ENCODE results near the gene POTEB3.
"Not testable (repeated sequence)": the region's sequence is repeated elsewhere in the genome, so short reads cannot be mapped to it uniquely, and the experiment has no call there.

The POTEB3 gene

GRCh38 chr15:21440399-21440798, at the start of gene POTEB3:
TSS of gene POTEB3 (minus strand) at chr15:21440499. CDS start at chr15:21440011, 488 bp downstream.
- not testable (repeated sequence) for DNase-seq (ENCODE audit: low spot score)

DNA sequence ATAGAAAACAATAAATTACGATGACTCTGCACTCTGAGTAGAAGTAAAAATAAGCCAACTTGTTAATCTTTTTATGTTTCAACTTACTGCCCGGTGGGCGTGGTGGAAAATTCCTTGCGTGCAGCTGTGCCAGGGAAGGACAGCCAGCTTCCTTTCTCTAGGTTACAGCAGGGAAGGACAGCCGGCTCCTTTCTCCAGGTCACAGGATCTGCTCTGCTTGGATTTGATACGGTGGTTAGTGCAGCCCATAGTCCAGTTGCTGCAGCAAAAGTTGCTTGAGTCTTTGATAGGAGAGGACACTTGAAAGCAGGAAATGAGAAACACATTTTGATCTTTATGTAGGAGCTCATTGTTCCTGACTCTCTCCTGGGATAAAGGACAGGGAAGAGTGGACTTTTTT, 13.4 kb upstream of the POTEB3 start:
- not testable (repeated sequence) for DNase-seq (ENCODE audit: low spot score)

GRCh38 chr15:21451920-21452563, 11.7 kb upstream of the POTEB3 start:
- not testable (repeated sequence) for DNase-seq (ENCODE audit: low spot score)

DNA sequence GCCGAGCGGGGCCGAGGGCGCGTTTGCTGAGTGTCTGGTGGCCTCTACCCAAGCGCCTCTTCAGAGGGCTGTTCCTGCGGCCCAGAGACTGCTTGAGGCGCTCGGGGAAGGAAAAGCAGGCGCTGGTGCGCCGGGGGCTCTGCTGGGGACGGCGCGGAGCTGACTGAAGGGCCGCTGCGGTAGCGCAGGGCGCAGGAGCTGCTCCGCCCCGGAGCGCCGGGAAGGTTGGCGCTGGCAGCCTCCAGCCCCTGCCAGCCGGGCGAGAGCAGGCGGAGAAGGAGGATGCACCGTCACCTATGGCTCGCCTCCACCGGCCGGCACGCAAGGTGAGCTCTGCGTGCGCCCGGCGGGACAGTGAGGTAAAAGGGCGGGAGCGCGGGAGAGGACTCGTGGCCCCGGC, 11.2 kb upstream of the POTEB3 start:
- DNase-seq (ENCODE audit: low spot score) = not testable (repeated sequence)

- not testable (repeated sequence) for DNase-seq (ENCODE audit: low spot score)
Measured at GRCh38 chr15:21407366-21407765, 32.9 kb downstream of the POTEB3 start.

DNA sequence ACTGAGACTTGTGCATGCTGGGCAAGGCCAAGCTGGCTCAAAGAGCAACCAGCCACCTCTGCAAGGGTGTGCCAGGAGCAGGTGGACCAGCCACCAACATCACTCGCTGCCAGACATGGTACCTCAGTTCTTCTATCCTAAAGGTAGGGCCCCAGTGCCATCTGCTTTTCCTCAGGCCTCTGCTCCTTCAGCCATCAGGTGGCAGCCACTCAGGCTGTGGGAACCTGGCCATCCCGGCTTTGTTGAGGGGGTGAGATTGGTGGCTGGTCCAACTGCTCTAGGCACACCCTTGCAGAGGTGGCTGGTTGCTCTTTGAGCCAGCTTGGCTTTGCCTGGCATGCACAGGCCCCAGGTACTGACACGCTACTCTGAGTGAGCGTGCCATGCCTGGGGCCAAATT, 38.8 kb downstream of the POTEB3 start:
- DNase-seq (ENCODE audit: low spot score) = not testable (repeated sequence)

DNA sequence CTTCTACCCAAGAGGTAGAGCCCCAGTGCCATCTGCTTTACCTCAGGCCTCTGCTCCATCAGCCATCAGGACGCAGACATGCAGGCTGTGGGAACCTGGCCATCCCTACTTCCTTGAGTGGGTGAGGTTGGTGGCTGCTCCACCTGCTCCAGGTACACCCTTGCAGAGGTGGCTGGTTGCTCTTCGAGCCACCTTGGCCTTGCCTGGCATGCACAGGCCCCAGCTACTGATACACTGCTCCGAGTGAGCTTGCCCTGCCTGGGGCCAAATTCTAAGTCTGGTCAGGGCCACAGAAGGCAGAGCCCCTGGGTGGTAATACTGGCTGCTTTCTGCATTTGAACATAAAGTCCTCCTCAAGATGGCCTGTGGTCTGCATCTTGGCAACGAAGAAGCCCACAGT, 41.2 kb downstream of the POTEB3 start:
- DNase-seq (ENCODE audit: low spot score) = not testable (repeated sequence)

- DNase-seq (ENCODE audit: low spot score) = not testable (repeated sequence)
Measured at GRCh38 chr15:21398511-21398910, 41.8 kb downstream of the POTEB3 start.

- DNase-seq (ENCODE audit: low spot score) = not testable (repeated sequence)
Measured at GRCh38 chr15:21397656-21398055, 42.6 kb downstream of the POTEB3 start.

GRCh38 chr15:21397186-21397585, 43.1 kb downstream of the POTEB3 start:
- DNase-seq (ENCODE audit: low spot score) = not testable (repeated sequence)

DNA sequence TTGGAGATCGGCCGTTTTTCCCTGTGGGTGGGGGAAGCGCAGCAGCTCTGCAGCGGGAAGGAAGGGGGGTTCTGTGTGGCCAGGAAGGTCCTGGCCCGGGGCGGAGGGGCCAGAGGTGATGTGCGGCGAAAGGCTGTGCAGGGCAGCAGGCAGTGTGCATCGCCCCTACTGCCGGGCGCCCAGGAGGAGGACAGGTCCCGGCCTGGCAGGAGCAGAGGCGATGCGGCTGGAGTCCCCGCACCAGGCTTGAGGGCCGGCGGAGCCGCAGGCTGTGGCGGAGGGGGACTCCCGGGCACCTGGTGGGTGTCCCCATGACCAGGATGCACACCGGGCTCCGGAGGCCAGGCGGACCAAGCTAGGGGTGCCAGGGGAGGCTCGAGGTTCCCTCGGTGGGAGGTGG, 54.3 kb downstream of the POTEB3 start:
- DNase-seq (ENCODE audit: low spot score) = not testable (repeated sequence)

- not testable (repeated sequence) for DNase-seq (ENCODE audit: low spot score)
Measured at GRCh38 chr15:21383866-21384485, 56.3 kb downstream of the POTEB3 start.

DNA sequence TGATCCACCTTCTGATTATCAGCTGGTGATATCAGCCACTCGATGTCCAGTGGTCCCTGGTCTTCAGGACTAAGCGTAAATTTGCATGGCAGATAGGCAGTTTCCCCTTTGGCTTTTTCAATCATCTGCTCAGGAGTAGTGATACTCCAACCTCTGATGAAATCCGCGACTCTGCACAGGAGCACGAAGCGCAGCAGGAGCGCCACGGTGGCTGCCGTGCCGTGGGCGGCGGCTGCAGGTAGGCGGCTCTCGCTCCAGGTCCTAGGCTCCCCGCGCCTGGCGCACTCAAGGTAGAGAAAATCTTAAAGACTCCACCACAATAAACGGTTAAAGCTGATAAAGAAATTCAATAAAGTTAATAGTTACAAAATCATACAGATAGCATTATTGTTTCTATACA, 66.6 kb downstream of the POTEB3 start:
- not testable (repeated sequence) for DNase-seq (ENCODE audit: low spot score)

- DNase-seq (ENCODE audit: low spot score) = not testable (repeated sequence)
Measured at GRCh38 chr15:21369177-21369576, 71.1 kb downstream of the POTEB3 start.

DNA sequence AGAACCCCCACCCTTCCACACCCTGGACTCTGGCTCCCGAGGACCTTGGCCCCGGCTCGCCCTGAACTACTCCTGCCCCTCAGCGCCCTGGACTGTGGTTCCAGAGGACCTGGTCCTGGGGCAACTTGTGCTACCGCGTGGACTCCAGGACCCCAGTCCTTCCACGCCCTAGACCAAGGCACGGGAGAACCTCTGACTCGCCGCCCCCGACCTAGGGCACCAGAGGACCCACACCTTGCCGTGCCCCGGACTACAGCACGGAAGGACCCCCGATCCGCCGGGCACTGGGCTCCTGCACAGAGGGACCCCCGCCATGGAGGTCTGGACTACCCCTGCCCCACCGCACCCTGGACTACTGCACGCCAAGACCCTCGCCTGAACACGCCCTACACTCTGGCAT, 71.7 kb downstream of the POTEB3 start:
- DNase-seq (ENCODE audit: low spot score) = not testable (repeated sequence)

All from ecto neural progenitor cell (in vitro differentiated cells).